Stomach (tissue), 4 donors: ENCODE measurements around the gene RPS17.

ENCODE experiments used
- CTCF ChIP-seq, 7 experiments: fragments of 450-650 bp in 4 of 7; fragments of 200-600 bp in 3 of 7; sonication (generic) in 3 of 7; IDR thresholded peaks; one replicate each; pipeline ENCODE4 v1.5.1; 2016 to 2019; ENCODE audit warnings: antibody characterized with exemption in 7 of 7, control low read depth in 2 of 7, mild to moderate bottlenecking in 1 of 7
- POLR2A ChIP-seq, 4 donors: fragments of 450-650 bp; IDR thresholded peaks; one replicate each; pipeline ENCODE4 v1.6.1; 2016; ENCODE audit warnings: antibody characterized with exemption in 4 of 4, control low read depth in 2 of 4, mild to moderate bottlenecking in 1 of 4, moderate library complexity in 1 of 4

- no peak for TF ChIP-seq CTCF (IDR thresholded peaks at IDR 0.05)
- TF ChIP-seq POLR2A (IDR thresholded peaks at IDR 0.05): no peak
Observed at GRCh38 chr15:82572311-82572710, 32.1 kb upstream of the RPS17 start.
